HUDEP-2 (cell line): ENCODE data around the gene TMPRSS4.

Experiments used
- DNase-seq, 76 experiments: peaks; one replicate each; lab custom pipeline; 2025; ENCODE audit not compliant: unreplicated experiment in 76 of 76; lab: John Stamatoyannopoulos, UW

TMPRSS4 gene

GRCh38 chr11:118100691-118101232 lies 23.9 kb downstream of the TMPRSS4 start:
- DNase-seq = no peak

GRCh38 chr11:118102721-118103261 lies 25.9 kb downstream of the TMPRSS4 start:
- peak in 22 of 76 experiments; percentile 2 to 70 (median 28) for DNase-seq

GRCh38 chr11:118104491-118104890 lies 27.6 kb downstream of the TMPRSS4 start:
- no peak for DNase-seq

GRCh38 chr11:118105657-118106305 lies 28.9 kb downstream of the TMPRSS4 start:
- DNase-seq = no peak

GRCh38 chr11:118106789-118107335 lies 30.0 kb downstream of the TMPRSS4 start:
- DNase-seq = no peak

- DNase-seq = no peak
These were observed 31.6 kb downstream of the TMPRSS4 start for GRCh38 chr11:118108513-118108912.

GRCh38 chr11:118109231-118109630 lies 32.4 kb downstream of the TMPRSS4 start:
- no peak for DNase-seq

- DNase-seq = no peak
These were observed 34.3 kb downstream of the TMPRSS4 start for GRCh38 chr11:118111019-118111743.

GRCh38 chr11:118111744-118112035 lies 34.8 kb downstream of the TMPRSS4 start:
- DNase-seq = no peak

GRCh38 chr11:118112711-118113430 lies 36.0 kb downstream of the TMPRSS4 start:
- no peak for DNase-seq

GRCh38 chr11:118114266-118114665 lies 37.4 kb downstream of the TMPRSS4 start:
- DNase-seq = no peak

- no peak for DNase-seq
These were observed 38.2 kb downstream of the TMPRSS4 start for GRCh38 chr11:118115048-118115447.

- DNase-seq = no peak
These were observed 41.1 kb downstream of the TMPRSS4 start for GRCh38 chr11:118117790-118118601.

- DNase-seq = no peak
These were observed 43.9 kb downstream of the TMPRSS4 start for GRCh38 chr11:118120793-118121192.

GRCh38 chr11:118124929-118125535 lies 48.2 kb downstream of the TMPRSS4 start:
- no peak for DNase-seq

- no peak for DNase-seq
These were observed 49.4 kb downstream of the TMPRSS4 start for GRCh38 chr11:118126082-118126838.

- no peak for DNase-seq
These were observed 51.4 kb downstream of the TMPRSS4 start for GRCh38 chr11:118128310-118128709.

- no peak for DNase-seq
These were observed 52.0 kb downstream of the TMPRSS4 start for GRCh38 chr11:118128721-118129470.
